HG03521 (cell line): ENCODE measurements around the gene RIMKLA.

Source experiments
- ATAC-seq: cut with Tn5 transposase; IDR thresholded peaks from one replicate; pipeline ENCODE4 v1.9.1; 2021; ENCODE audit warnings: mild to moderate bottlenecking, moderate library complexity; ENCODE audit not compliant: unreplicated experiment

RIMKLA gene

GRCh38 chr1:42370876-42371549, 9.6 kb upstream of the RIMKLA start:
- no peak for ATAC-seq

- ATAC-seq, result no peak
Measured at GRCh38 chr1:42372796-42373195, 7.8 kb upstream of the RIMKLA start.

DNA sequence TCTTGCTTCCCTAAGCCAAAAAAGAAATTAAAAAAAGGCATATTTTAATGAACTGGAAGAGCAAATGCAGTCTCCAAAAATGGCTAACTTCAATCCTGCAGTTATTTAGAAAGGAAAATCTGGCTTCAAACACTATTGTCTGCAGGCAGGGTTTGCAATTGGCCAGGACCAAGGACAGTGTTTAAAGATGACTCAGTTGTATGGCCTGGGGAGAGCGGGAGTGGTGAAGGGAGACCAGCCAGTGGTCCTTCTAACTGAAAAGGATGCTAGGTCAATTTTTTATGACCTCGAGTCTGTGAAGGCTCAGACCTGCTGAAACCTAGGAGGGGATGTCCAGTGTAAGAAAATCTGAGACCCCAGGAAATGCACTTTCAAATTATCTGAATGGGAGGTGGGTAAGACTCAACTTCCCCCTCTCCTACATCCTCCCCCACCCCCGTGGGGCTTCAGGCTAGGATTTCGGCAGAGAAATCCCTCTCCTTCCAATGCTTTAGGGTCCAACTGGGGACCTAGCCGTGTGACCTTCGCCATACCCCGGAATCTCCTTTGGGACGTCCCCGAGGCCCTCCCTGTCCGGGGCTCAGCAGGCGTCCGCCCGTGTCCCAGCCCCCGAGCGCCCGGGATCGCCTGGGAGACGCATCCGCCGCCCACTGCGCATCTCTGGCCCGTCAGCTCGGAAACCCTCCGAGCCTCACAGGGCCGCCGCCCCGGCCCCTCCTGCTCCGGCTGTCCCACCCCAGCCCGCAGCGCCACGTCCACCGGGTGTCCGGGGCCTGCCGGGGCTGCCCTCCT, 602 bp upstream of the RIMKLA start:
- ATAC-seq, result no peak

GRCh38 chr1:42381280-42381673, 685 bp downstream of the RIMKLA start:
- no peak for ATAC-seq

DNA sequence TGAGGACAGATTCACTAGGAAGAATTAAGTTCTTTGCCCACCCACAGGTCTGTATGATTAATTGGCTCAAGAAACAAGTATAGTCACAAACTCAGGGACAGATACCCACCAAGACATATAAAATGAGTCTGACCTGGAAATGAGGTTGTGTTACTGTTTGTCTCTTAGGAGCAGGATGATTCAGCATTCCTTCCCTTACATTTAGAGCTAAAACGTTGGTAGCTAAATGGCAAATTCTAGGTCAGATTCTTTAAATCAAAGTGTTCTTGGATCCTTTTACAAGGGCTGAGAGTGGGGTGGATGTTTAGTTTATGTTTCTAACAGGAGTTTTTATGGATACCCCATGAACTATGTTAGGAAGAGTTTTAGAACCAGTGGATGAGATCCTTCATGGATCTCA, 4.7 kb downstream of the RIMKLA start:
- ATAC-seq, result no peak

DNA sequence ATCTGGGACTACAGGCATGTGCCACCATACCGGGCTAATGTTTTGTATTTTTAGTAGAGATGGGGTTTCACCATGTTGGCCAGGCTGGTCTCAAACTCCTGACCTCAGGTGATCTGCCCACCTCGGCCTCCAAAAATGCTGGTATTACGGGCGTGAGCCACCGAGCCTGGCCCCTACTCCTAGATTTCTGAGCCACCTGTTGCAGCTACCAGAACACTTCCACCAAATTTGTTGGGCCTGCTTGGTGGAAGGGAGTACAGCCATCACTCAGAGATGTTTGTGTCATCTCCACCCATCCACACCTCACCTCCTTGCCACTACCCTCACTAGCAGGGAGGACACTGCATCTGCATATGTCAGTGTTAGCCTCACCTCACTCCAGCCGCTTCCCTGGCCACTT, 5.5 kb downstream of the RIMKLA start:
- no peak for ATAC-seq

DNA sequence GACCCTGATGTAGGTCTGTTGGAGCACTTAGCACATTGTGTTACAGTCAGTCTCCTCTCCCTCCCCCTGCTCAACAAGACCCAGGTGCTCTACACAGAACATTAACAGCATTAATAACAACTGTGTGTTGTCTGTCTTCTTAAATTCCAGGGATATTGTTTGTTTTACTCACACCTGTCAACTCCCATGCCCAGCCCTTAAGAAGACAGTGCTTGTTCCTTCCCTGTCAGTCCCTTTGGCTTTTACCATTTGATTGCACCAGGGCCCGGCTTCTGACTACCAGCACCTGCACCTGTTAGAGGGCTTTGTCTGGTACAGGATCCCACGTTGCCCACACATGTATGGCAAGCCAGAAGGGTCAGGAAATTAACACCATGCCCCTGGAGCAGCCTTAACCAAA, 11.7 kb downstream of the RIMKLA start:
- no peak for ATAC-seq

GRCh38 chr1:42392967-42393848, 12.6 kb downstream of the RIMKLA start:
- no peak for ATAC-seq

DNA sequence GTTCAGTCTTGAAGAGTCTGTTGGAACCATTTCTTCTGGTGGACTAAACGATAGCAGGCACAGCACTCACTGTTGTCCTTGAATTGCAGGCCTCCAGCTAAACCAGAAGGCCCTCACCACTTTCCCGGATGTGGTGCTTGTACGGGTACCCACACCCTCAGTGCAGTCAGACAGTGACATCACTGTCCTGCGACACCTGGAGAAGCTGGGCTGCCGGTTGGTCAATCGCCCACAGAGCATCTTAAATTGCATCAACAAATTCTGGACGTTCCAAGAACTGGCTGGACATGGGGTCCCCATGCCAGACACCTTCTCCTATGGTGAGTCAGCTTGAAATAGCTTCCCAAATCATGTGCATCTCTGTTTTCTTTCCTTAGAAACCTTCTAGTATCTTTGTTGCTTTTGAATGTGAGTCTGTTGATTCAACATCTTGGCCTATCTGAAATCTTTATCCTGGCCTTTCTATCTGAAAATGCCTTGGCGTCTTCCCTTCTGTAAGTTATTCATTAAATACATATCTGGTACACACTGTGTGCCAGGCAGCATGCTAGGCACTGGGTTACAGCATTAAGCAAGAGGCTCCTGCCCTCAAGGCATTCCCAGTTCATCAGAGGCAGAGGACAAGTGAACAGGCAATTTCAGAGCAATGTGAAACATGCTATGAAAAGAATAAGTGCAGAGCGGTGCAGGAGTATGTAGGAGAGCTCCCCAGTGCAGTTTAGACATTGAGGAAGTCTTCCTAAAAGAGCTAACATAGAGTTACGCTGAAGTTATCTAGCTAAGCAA, 18.9 kb downstream of the RIMKLA start:
- no peak for ATAC-seq

- ATAC-seq, result no peak
Measured at GRCh38 chr1:42403880-42404400, 23.3 kb downstream of the RIMKLA start.

GRCh38 chr1:42414551-42415496, 34.2 kb downstream of the RIMKLA start:
- ATAC-seq, result no peak

DNA sequence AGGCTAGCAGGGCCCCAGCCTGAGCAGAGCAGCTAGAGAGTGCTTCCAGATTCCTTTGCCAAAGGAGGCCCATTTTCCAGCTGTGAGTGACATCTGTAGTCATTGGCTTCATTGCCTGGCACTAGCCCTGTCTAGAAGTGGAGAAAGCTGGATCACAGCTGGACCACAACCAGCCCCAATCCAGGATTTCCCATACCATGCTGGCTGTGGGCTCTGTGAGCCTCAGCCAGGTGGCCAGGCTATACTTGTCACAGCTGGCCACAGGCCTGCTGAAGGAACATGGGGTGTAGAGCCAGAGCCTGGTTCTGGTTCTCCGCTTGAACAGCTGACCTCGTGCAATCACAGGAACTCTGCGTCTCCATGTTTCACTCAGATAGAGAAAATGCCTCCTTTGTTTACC, 36.6 kb downstream of the RIMKLA start:
- no peak for ATAC-seq

- ATAC-seq, result no peak
Measured at GRCh38 chr1:42418516-42418915, 37.9 kb downstream of the RIMKLA start.

DNA sequence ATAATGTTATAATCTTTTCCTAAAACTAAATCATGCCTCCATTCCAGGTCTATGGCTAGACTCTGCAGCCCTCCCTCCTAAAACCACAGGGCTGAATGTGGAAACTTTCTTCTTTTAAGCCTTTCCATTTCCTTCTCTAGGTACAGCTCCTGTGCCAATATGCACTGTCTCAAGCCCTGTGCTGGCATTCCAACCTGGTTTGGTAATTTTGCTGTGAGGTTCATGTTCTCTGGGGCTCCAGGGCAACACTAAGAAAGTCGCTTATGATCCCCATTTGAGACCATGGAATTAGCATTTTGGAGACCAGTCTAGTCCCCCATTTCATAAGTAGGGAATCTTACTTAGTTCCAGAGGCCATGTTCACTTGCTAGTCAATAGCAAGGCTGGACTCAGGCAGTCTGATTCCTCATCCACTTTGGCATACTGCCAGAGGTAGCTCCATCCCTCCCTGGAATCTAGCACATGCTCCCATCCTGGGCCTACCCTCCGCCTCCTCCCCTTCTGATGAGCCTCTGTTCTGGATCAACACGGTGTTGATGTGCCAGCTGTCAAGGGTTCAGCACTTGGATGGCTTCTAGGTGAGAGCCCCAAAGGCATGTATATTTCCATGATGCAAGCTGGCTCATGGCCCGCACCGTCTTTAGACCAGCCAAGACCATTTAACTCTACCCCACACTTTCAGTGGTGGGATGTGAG, 38.7 kb downstream of the RIMKLA start:
- ATAC-seq, result no peak

DNA sequence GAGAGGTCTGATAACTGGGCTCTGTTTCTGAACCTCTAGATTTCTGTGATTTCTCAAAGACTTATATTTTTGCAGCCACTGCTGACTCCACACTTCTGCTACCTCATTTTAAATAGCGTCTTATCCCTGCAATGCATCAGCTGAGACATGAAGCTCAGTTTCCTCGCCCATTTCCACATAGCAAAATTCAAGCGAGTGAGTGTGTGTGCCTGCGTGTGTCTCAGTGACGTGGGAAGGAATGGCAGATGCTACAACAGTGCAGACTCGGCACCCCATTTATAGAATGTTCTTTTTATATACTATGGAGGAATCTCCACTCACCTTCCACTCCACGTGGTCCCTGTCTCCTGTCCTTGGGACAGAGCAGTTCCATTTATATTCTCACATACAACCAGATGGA, 39.5 kb downstream of the RIMKLA start:
- no peak for ATAC-seq

- no peak for ATAC-seq
Measured at GRCh38 chr1:42420911-42421585, 40.5 kb downstream of the RIMKLA start.

GRCh38 chr1:42422737-42423136, 42.1 kb downstream of the RIMKLA start:
- no peak for ATAC-seq

DNA sequence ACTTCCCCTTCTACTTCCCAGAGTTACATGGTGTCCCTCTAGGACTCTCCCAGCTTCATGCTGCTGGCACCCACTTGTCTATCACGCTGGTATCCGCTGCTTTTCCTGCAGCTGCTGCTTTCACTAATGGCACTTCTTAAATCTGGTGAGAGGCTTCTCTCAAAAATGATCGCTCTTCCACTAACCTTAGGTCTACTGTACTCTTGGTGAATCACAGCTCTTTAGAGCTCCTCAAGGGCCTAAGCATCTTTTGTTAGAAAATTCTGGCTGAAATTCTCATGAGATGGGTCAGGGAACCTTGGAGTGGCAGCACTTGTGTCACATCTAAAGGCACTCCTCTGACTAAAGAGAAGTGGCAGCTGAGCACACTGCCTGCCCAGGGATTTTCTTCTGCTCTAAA, 43.1 kb downstream of the RIMKLA start:
- ATAC-seq, result no peak
